Left hindlimb (tissue), 1 donor: ENCODE measurements around the gene ENTPD2.
A peak's percentile ranks its signal among the peaks of the same experiment; 100 is the strongest.

Experiments used
- DNase-seq: peaks from one replicate; pipeline ENCODE4 v3.0.0-alpha.2; 2018

ENTPD2 gene

DNA sequence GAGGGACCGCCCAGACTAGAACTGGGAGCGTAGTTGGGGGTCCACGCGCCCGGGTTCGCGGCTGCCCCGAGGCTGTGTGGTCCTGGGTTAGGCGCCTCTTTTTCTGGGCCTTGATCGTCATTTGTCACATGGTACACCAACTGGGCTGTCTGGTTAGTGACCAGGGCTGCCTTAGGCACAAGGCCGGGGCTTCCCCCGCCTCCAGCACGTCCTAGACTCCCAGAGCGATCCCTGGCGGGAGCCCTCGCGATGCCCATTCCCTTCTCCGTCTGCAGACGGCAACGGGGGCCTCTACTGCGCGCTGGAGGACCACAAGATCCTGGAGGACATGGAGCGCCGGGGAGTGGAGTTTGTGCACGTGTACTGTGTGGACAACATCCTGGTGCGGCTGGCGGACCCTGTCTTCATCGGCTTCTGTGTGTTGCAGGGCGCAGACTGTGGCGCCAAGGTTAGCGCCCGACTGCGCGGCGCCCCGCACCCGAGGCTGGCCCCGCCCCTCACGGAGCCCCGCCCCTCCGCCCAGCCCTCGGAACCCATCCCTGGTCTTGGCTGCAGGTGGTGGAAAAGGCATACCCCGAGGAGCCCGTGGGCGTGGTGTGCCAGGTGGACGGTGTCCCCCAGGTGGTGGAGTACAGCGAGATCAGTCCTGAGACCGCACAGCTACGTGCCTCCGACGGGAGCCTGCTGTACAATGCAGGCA lies 25.0 kb upstream of the ENTPD2 start:
- DNase-seq = no peak

DNA sequence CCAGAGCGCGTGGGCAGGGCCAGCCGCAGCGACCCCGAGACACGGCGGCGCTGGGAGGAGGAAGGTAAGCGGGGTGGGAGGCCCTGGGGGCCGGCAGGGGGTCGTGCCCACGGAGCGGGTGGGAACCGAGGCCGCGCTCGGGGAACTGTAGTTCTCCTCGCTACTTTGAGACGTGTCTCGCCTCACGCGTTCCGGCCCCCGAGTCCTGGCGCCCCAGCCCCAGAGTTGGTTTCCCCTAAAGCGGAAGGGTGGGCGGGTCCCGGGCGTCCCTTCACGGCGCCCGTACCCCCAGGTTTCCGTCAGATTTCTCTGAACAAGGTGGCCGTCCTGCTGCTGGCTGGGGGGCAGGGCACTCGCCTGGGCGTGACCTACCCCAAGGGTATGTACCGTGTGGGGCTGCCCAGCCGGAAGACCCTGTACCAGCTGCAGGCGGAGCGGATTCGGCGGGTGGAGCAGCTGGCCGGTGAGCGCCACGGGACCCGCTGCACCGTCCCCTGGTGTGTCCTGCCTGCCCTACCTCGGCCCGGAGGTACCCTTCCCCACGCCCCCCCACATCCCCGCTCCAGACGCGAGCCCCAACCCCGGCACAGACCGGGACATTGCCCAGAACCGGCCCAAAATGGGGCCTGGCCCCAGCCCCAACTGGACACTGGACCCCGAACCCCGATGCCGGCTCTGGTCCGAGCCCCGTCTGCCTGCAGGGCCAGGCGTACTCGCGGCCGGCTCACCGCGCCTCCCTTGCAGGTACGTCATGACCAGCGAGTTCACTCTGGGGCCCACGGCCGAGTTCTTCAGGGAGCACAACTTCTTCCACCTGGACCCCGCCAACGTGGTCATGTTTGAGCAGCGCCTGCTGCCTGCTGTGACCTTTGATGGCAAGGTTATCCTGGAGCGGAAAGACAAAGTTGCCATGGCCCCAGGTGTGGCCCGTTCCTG lies 24.2 kb upstream of the ENTPD2 start:
- DNase-seq = no peak

DNA sequence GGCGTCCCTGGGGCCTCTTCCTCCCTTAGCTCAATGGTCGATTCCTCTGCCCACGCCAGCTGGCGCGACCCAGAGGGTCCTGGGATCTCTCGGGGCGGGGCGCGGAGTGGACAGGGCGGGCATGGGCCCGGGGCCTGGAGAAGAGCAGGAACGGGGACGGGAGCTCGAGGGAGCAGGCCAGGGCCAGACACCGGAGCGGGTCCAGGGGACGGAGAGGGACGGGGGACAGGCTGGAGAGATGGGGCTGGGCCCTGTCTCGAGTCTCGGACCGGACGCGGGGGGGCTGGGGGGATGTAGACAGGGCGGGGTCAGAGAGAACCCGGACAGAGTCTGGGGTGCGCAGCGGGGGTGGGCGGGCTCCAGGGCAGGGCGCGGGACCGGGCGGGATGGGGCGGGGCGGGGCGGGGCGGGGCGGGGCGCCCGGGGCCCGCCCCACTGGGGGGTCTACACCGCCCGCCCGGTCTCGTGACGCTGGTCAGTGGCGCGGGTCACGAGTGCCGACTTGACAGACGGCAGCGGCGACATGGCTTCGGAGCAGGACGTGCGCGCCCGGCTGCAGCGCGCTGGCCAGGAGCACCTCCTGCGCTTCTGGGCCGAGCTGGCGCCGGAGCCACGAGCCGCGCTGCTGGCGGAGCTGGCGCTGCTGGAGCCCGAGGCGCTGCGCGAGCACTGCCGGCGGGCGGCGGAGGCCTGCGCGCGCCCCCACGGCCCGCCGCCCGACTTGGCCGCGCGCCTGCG lies 23.3 kb upstream of the ENTPD2 start, which contains the start of gene UAP1L1:
Gene UAP1L1 (plus strand): TSS at position 508 of the 738 bp plus-strand sequence. CDS start 16 bp downstream, at position 524.
- DNase-seq = peak; percentile 69

DNA sequence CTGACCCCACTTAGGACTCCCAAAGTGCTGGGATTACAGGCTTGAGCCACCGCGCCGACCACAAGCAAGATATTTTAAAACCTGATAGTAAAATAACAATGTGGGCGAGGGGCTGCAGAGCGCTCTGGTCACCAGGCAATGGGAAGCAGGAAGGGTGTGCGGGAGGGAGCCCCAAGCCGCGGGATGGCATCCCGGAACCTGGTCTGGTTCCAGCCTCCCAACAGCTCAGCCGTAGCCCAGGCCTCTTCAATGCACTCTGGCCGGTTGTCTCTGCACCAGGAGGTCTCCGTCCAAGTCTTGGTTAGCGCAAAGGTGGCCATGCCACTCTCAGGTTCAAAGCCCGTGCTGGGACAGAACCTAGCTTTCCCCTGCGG lies 22.8 kb upstream of the ENTPD2 start:
- DNase-seq = no peak

DNA sequence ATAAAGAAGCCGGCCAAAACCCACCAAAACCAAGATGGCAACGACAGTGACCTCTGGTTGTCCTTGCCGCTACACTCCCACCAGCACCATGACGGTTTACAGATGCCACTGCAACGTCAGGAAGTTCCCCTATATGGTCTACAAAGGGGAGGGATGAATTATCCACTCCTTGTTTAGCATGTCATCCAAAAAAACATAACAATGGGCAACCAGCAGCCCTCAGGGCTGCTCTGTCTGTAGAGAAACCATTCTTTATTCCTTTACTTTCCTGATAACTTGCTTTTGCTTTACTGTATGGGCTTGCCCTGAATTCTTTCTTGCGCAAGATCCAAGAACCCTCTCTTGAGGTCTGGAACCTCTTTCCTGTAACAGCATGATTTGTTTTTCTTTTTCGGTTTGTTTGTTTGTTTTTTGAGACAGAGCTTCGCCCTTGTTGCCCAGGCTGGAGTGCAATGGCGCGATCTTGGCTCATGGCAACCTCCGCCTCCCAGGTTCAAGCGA lies 21.5 kb upstream of the ENTPD2 start:
- no peak for DNase-seq

DNA sequence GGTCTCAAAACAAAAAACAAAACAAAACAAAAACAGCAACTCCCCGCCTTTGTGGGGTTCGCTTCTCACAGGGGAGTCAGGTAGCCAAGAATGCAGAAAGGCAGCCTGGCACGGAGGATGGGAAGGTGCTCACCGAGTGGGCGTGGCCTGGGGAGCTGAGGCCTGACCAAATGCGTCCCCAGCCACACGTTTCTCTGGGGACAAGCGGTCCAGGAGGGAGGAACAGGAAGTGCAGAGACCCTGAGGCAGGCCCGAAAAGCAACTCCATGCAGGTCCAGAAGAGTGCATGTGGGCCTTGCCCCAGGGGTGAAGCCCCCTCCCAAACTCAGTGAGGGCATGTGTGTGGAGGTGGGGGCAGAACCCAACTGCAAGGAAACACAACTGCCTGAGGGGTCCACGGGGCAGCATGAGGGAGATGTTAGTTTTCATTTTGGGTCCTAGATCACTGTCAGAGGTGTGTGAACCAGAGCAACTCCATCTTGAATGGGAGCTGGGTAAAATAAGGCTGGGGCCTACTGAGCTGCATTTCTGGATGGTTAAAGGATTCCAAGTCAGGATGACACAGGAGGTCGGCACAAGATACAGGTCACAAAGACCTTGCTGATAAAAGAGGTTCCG lies 20.9 kb upstream of the ENTPD2 start:
- no peak for DNase-seq

DNA sequence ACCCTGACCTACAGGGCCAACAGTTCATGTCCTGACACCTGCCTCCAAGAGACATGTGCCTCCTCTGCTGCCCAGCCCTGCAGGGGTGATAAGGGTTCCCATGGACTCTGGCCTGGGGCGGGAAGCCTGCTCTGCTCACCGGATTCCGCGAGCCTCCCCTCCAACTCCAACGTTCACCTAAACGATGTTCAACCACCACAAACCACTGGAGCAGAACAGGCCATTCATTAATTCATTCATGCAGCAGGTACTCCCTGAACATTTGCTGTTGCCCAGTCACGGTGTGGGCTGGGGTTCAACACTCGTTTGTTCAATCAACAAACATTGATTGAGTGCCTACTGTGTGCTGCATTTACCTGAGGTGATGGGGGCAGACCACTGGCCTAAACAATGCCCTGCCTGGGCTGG lies 20.1 kb upstream of the ENTPD2 start:
- no peak for DNase-seq

DNA sequence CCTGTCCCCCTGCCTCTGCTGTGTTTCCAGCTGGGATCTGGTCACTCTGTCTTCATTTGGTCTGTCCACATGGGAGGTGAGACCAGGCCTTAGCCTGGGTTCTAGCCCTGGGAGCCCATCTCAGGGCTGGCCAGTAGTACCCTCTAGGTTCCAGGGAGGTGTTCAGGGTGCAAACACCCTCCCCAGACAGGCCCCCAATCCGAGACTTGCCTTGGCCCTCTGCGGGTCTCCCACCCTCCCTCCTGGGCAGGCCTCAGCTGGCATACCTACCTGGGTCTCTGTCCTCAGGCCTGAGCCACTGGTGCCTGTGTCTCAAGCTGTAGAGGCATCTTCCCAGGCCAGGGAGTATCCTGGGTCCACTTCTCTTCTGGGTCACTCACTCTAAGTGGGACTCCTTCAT lies 17.4 kb upstream of the ENTPD2 start:
- no peak for DNase-seq

DNA sequence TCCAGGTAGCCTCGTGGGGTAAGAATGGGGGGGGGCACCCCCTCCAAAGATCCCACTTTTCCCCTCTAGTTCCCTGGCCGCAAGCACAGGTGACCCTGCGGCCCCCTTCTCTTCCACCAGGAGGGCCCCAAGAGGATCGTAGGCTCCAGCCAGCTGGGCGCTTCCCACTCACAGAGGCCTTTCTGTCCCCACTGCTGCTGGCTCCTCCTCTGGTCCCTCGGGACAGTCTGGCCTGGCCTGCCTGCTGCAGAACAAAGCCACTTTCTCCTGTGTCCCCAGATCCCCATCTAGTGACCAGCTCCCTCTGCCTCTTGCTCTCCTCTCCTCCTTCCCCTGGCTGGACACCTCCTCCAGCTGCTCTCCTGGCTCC lies 17.0 kb upstream of the ENTPD2 start:
- DNase-seq = no peak

DNA sequence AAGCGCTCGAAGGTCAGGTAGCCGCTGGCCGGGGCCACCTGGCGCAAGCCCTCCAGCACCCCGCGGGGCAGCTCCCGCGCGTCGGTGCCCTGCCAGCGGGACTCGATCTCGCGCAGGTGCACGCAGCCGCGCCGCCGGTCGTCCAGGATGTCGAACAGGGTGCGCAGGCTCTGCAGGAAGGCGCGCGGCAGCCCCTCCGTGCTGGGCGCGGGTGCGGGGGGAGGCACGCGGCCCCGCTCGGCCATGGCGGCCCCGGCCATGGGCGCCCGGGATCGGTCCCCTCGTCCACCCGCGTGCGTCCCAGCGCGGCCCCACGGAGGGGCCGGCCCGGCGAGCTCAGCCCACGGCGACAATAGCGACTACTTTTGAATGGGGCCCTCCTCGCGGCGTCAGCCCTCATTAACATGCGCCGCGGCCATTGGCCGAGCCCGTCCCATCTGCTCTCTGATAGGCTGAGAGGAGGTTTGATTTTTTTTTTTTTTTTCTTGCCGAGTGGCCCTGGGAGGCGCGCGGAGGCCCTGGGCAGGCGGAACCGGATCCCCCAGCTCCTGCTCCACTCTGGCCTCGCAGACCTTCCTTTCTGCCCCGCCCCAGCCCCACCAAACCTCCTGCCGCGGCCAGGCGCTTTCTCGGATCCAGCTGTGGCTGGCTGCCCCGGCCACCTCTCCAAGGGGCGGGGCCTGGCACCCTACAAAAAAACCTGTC lies 16.5 kb upstream of the ENTPD2 start, which contains the start of gene SAPCD2:
Gene SAPCD2 (minus strand): TSS at position 357 of the 705 bp plus-strand sequence. CDS start 97 bp downstream, at position 260.
- DNase-seq = peak; percentile 86

DNA sequence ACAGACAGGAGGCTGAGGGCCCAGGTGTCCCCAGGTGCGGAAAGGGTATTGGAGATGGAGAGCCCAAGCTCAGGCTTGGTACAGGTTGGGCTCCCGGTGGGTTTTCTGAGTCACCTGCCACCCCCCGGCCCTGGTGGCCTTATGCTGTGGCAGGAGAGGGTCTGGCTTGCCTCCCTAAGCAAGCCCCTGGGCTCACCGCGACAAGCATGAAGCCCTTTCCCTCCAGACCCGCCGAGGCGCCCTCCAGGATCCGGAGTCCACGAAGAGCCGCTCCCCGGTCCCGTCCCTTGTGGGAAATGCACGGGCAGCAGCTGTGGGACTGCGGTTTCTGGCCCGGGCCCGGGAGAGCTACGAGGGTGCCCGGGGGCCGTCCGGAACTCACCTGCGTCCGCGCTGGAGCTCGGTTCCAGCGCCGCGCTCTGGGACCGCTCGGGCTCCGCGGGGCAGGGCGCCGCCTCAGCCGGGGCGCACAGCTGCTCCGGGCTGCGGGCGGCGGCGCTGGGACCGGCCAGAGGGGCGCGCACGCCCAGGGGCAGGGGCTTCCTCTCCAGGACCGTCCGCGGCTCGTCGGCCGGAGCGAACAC lies 15.7 kb upstream of the ENTPD2 start:
- no peak for DNase-seq

DNA sequence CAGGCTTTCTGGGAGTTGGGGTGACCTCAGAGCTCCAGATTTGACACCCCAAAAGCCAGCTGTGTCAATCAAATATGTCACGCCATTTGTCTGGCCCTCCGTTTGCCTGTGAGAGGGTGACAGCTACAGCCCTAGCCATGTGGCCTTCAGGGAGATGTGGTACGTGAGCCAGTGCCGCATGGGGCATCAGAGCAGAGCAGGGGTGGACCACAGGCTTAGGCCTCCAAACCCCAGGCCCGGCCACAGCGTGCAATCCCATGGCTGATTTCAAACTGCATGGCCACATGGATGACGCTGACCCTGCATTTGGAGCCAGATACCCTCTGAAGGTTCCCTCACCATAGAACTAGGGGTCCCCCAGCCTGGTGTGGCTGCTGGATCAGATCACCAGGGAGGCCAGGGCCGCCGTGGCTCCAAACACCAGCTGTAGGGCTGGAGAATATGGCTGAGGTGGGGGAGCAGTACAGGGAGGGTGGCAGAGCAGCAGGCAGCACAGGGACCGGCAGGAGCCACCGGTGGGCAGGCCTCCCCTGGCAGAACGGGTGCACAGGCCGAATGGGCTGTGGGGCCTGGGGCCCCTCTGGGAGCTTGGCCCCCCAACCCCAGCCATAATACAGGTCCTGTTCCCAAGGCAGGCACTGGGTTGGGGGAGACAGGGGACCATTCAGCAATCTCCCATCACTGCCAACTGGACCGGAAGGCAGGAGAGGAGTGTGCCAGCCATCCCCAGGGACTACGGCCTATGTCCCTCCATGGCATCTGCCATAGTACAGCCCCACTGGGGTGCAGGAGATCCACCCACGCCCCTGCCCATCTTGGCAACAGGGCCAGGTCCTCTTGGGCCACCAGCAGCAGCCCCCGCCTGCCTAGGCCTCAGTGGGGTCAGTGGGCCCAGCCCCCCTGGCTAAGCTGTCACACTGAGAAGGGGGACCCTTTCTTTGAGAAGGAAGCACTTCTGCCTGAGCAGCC lies 15.0 kb upstream of the ENTPD2 start:
- no peak for DNase-seq

DNA sequence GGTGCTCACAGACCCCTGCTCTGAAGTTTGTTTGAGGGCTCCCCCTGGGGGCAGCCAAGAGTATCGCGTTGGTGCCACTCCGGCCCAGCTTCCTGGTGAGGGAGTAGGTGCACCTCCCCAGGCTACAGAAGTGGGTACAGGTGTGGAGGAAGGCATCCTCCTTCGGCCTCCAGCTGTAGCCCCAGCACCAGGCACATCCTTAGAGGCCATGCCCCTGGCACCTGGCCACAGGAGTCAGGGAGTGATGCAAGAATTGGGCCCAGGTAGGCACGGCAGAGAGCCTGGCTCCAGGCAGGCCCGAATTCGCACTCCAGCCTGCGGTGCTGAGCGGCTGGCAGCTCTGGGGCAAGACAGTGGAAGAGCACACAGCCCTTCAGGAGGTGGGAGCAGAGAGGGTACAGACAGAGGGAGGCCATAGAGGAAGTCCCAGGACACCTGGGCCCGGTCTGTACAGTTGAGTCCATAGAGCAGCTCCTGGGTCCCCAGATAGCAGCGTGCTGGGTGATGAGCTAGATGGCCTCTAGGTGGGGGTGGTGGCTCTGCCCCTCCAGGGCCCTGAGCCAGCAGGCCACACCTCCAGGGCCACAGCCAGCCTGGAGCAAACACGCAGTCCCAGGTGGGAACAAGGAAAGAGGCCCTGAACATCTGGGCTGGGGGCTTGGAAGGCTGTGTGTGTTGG lies 14.1 kb upstream of the ENTPD2 start:
- peak; percentile 76 for DNase-seq

DNA sequence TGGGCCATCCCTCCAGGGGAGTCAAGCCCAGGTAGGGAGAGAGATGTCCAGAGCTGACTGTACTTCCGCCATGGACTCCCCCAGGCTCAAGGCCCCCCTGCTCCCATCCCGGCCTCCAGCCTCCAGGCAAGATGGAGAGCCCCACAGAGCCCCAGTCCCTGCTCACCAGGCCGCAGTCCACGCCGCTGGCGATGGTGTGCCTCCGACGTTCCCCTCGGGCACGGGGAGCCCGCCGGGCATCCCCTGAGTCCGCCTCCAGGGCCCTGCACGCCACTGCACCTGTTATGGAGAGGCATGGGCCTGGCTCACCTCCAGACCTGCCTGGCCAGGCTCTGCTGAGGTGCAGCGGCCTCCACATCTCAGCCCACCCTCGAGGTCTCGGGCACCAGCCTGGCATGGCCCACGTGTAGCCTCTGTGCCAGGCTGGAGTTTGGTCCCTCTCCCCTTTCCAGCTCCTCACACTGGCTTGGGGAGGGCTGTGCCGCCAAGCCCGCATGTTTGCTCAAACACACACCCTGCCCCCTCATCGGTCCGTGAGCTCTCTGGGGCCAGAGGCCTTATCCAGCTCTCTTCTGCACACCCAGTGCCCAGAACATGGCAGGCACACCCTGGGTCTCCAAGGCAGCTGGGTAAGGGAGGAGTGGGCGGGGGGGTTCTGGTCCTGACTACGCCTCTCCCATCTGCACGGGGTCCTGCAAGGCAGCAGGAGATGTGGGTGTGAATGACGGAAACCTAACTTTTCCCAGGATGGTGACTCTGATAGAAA lies 12.4 kb upstream of the ENTPD2 start:
- DNase-seq = no peak

DNA sequence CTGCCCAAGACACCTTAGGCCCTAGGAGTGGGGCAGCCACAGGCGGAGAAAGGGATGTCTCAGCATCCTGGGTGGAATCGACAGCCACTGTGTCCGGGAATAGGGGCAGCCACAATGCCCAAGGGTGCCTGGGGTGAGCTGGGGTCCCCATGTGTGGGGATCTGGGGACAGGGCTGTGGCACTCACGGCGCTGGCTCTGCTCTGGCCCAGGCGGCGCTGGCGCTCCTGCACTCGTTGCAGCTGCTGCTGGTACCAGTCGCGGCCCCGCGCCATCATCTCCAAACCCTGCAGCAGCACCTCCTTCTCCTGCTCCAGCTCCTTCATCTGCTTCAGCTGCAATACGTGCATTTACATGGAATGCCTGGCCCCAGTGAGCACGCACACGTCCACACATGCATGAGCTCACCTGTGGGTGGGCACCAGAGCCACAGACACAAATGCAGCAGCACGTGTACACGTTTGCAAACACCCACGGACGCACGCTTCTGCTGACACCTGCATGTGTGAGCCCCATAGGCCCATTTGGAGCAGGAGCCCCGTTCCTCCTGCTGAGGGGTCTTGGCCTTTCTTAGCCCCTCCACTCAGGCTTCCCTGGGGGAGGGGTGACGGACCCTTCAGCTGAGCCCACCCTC lies 11.6 kb upstream of the ENTPD2 start:
- DNase-seq = no peak

DNA sequence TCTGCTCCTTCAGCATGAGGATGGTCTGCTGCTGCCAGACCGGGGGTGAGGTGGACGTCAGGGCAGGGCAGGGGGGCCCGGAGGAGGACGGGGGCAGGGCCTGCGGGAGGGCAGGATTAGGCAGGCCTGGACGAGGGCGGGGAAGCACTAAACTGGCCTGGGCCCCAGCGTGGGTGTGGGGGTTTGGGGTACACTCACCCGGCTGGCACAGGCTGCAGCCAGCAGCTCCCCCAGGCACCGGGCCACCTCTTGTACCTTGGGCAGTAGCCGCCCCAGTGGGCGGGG lies 11.0 kb upstream of the ENTPD2 start:
- DNase-seq = no peak

DNA sequence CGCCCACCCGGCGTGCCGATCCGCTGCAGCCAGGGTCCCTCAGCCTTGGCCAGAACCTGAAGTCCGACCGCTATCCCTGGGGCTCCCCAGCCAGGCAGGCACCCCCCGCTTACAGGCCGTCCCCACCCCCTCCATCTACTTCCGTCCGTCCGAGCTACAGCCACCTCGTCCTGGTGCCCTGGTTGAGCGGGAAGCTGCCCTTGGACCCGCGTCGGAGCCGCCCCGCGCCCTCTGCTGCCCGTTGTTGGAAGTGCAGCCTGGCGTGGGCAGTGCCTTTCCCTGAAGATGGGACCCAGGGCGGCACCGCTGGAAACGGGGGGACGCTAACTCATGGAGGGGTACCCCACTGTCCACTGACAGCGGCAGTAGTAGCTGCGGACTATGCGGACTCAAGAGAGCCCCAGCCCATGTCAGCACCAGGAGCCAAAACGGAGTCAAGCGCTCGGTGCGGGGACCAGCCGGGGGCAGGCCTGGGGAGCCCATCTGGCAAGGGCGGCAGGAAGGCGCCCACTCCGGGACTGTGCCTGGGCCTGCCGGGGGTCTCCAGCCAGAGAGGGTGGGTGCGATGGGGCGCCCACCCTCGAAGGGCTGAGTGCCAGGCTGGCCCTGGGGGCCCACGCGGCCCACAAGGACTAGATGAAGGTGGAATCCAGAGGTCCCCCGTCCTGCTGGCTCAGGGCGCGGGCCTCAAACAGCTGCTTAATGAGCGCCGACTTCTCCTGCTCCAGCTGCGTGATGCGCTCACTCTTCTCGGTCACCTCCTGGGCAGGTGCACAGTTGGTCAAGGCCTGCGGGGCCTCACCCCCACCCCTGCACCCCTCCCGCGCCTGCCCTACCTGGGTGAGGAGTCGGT lies 10.4 kb upstream of the ENTPD2 start:
- peak; percentile 64 for DNase-seq
